ENCODE data around the gene RRM2.

DNA sequence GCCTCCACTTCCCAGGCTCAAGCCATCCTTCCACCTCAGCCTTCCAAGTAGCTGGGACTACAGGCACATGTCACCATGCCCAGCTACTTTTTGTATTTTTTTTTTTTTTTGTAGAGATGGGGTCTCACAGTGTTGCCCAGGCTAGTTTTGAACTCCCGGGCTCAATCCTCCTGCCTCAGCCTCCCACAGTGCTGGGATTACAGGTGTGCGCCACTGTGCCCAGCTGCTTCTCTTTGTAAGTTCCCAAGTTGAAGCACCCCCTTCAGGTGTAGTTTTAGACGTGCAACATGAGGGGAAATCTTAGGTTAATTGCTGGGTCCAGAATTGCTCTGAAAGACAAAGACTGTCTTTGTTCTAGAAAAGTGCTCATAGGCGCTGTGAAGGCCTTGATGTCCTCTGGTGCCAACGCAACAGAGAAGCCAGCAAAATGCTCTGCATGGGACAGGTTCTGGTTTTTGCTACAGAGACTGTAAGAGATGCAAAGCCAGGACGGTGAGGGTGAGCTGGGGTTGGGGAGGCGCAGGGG lies 46.6 kb downstream of the RRM2 start:
- TF ChIP-seq POLR2AphosphoS5 (IDR thresholded peaks at IDR 0.05) (no peak), POLR2A (IDR thresholded peaks at IDR 0.05) (no peak)
